MM.1S (cell line): Measurements from ENCODE around the gene ITGA2B.

Source experiments
- DNase-seq: peaks from one replicate; pipeline ENCODE4 v3.0.0-alpha.2; 2015
- H2AFZ ChIP-seq: fragments of 300-600 bp; sonication (generic); 2 replicates; pipeline ENCODE4 v1.6.0; 2016; ENCODE audit warnings: antibody characterized with exemption, low read length
- H3F3A ChIP-seq: fragments of 300-600 bp; sonication (generic); 2 replicates; pipeline ENCODE4 v1.6.1; 2016; ENCODE audit warnings: mild to moderate bottlenecking, antibody characterized with exemption, low read length, moderate library complexity, mixed read lengths; ENCODE audit not compliant: insufficient read depth
- H3K27ac ChIP-seq: fragments of 300-600 bp; sonication (generic); 2 replicates; pipeline ENCODE4 v1.5.1; 2016; ENCODE audit warnings: mild to moderate bottlenecking, low read length
- H3K27me3 ChIP-seq: fragments of 300-600 bp; sonication (generic); replicated peaks from 2 replicates; pipeline ENCODE4 v1.6.0; 2016; ENCODE audit warnings: low read length; ENCODE audit not compliant: insufficient read depth
- H3K36me3 ChIP-seq: fragments of 300-600 bp; sonication (generic); replicated peaks from 2 replicates; pipeline ENCODE4 v1.6.1; 2016; ENCODE audit warnings: mild to moderate bottlenecking, low read length, mixed read lengths; ENCODE audit not compliant: insufficient read depth
- H3K4me1 ChIP-seq: fragments of 300-600 bp; sonication (generic); 2 replicates; pipeline ENCODE4 v1.6.1; 2016; ENCODE audit warnings: low read length, mixed read lengths
- H3K4me2 ChIP-seq: fragments of 300-600 bp; sonication (generic); 2 replicates; pipeline ENCODE4 v1.6.0; 2016; ENCODE audit warnings: low read depth, low read length
- H3K4me3 ChIP-seq: fragments of 300-600 bp; sonication (generic); 2 replicates; pipeline ENCODE4 v1.5.1; 2016; ENCODE audit warnings: low read length, mixed read lengths
- H3K79me2 ChIP-seq: fragments of 300-600 bp; sonication (generic); 2 replicates; pipeline ENCODE4 v1.6.1; 2016; ENCODE audit warnings: mixed run types, low read length, mixed read lengths
- H3K9ac ChIP-seq: fragments of 300-600 bp; sonication (generic); 2 replicates; pipeline ENCODE4 v1.6.1; 2016; ENCODE audit warnings: low read length, mixed read lengths
- H3K9me2 ChIP-seq: fragments of 300-600 bp; sonication (generic); replicated peaks from 2 replicates; pipeline ENCODE4 v1.6.1; 2016; ENCODE audit warnings: mild to moderate bottlenecking, low read length, mixed read lengths; ENCODE audit not compliant: insufficient read depth
- H3K9me3 ChIP-seq: fragments of 300-600 bp; sonication (generic); replicated peaks from 2 replicates; pipeline ENCODE4 v1.6.1; 2016; ENCODE audit warnings: mild to moderate bottlenecking, low read length, mixed read lengths; ENCODE audit not compliant: insufficient read depth
- H4K20me1 ChIP-seq: fragments of 300-600 bp; sonication (generic); 2 replicates; pipeline ENCODE4 v1.6.1; 2016; ENCODE audit warnings: mild to moderate bottlenecking, low read length, moderate library complexity, mixed read lengths; ENCODE audit not compliant: insufficient read depth
- CTCF ChIP-seq: fragments of 300-600 bp; sonication (generic); IDR thresholded peaks from 2 replicates; pipeline ENCODE4 v1.5.1; 2016; ENCODE audit warnings: antibody characterized with exemption, low read length, mixed read lengths
- EZH2 ChIP-seq: fragments of 300-600 bp; sonication (generic); optimal IDR thresholded peaks from 2 replicates; pipeline ENCODE3; 2017; ENCODE audit warnings: low read depth, mild to moderate bottlenecking, antibody characterized with exemption, low read length, mixed read lengths
- EZH2phosphoT487 ChIP-seq: fragments of 300-600 bp; sonication (generic); IDR thresholded peaks from 2 replicates; pipeline ENCODE4 v1.6.1; 2018; ENCODE audit warnings: antibody characterized with exemption, low read length

ITGA2B gene

GRCh38 chr17:44383861-44384260 lies 5.6 kb downstream of the ITGA2B start:
- no peaks in the 10 kb centered on the region for H4K20me1 ChIP-seq
- no peak for TF ChIP-seq CTCF
- TF ChIP-seq EZH2 = no peak
- TF ChIP-seq EZH2phosphoT487 = no peak
- H3K4me3 ChIP-seq = no peak overlapping the region
- H3K9me2 ChIP-seq = no peaks in the 10 kb centered on the region
- no peak overlapping the region for H3K27ac ChIP-seq
- no peaks in the 10 kb centered on the region for H3F3A ChIP-seq
- no peak for DNase-seq
- H3K4me1 ChIP-seq = no peaks in the 10 kb centered on the region
- H2AFZ ChIP-seq = no peak overlapping the region
- no peak overlapping the region for H3K9ac ChIP-seq
- H3K36me3 ChIP-seq = no peaks in the 10 kb centered on the region
- no peaks in the 10 kb centered on the region for H3K9me3 ChIP-seq
- no peaks in the 10 kb centered on the region for H3K79me2 ChIP-seq
- peaks cover 42% of the 10 kb centered on the region for H3K27me3 ChIP-seq
- H3K4me2 ChIP-seq = no peak overlapping the region

- Histone ChIP-seq H2AFZ (no peak overlapping the region), H3K79me2 (no peaks in the 10 kb centered on the region), H3K9ac (no peak overlapping the region), H3F3A (no peaks in the 10 kb centered on the region), H3K36me3 (no peaks in the 10 kb centered on the region), H3K27me3 (peaks cover 46% of the 10 kb centered on the region), H3K4me1 (no peaks in the 10 kb centered on the region), H3K27ac (no peak overlapping the region), H3K4me3 (no peak overlapping the region), H3K9me2 (no peaks in the 10 kb centered on the region), H4K20me1 (no peaks in the 10 kb centered on the region), H3K9me3 (no peaks in the 10 kb centered on the region), H3K4me2 (no peak overlapping the region)
- TF ChIP-seq EZH2 = no peak
- no peak for DNase-seq
Observed at GRCh38 chr17:44383363-44383762, 6.1 kb downstream of the ITGA2B start.

GRCh38 chr17:44382917-44383316 lies 6.5 kb downstream of the ITGA2B start:
- no peaks in the 10 kb centered on the region for H3K9me3 ChIP-seq
- H4K20me1 ChIP-seq = no peaks in the 10 kb centered on the region
- H3K79me2 ChIP-seq = no peaks in the 10 kb centered on the region
- H3K9me2 ChIP-seq = no peaks in the 10 kb centered on the region
- H3K4me2 ChIP-seq = no peak overlapping the region
- no peak overlapping the region for H2AFZ ChIP-seq
- no peaks in the 10 kb centered on the region for H3F3A ChIP-seq
- H3K4me1 ChIP-seq = no peaks in the 10 kb centered on the region
- TF ChIP-seq CTCF = no peak
- TF ChIP-seq EZH2 = no peak
- TF ChIP-seq EZH2phosphoT487 = no peak
- H3K36me3 ChIP-seq = no peaks in the 10 kb centered on the region
- no peak overlapping the region for H3K4me3 ChIP-seq
- DNase-seq = no peak
- peaks cover 50% of the 10 kb centered on the region for H3K27me3 ChIP-seq
- no peak overlapping the region for H3K27ac ChIP-seq
- no peak overlapping the region for H3K9ac ChIP-seq

- H3K27me3 ChIP-seq = peaks cover 55% of the 10 kb centered on the region
- H2AFZ ChIP-seq = no peak overlapping the region
- H4K20me1 ChIP-seq = no peaks in the 10 kb centered on the region
- no peaks in the 10 kb centered on the region for H3K79me2 ChIP-seq
- no peaks in the 10 kb centered on the region for H3K4me1 ChIP-seq
- H3K4me2 ChIP-seq = no peak overlapping the region
- H3K27ac ChIP-seq = no peak overlapping the region
- no peaks in the 10 kb centered on the region for H3K9me3 ChIP-seq
- no peaks in the 10 kb centered on the region for H3K9me2 ChIP-seq
- H3K9ac ChIP-seq = no peak overlapping the region
- TF ChIP-seq EZH2 (no peak), EZH2phosphoT487 (no peak), CTCF (no peak)
- DNase-seq = no peak
- no peak overlapping the region for H3K4me3 ChIP-seq
- H3F3A ChIP-seq = no peaks in the 10 kb centered on the region
- H3K36me3 ChIP-seq = no peaks in the 10 kb centered on the region
Observed at GRCh38 chr17:44381810-44382305, 7.6 kb downstream of the ITGA2B start.
